Measurements from ENCODE around the gene PCDHA10.
"Not testable (repeated sequence)": the region's sequence is repeated elsewhere in the genome, so short reads cannot be mapped to it uniquely, and the experiment has no call there.

The PCDHA10 gene

GRCh38 chr5:140842798-140843733, 12.6 kb upstream of the PCDHA10 start:
- no peak for DNase-seq

DNA sequence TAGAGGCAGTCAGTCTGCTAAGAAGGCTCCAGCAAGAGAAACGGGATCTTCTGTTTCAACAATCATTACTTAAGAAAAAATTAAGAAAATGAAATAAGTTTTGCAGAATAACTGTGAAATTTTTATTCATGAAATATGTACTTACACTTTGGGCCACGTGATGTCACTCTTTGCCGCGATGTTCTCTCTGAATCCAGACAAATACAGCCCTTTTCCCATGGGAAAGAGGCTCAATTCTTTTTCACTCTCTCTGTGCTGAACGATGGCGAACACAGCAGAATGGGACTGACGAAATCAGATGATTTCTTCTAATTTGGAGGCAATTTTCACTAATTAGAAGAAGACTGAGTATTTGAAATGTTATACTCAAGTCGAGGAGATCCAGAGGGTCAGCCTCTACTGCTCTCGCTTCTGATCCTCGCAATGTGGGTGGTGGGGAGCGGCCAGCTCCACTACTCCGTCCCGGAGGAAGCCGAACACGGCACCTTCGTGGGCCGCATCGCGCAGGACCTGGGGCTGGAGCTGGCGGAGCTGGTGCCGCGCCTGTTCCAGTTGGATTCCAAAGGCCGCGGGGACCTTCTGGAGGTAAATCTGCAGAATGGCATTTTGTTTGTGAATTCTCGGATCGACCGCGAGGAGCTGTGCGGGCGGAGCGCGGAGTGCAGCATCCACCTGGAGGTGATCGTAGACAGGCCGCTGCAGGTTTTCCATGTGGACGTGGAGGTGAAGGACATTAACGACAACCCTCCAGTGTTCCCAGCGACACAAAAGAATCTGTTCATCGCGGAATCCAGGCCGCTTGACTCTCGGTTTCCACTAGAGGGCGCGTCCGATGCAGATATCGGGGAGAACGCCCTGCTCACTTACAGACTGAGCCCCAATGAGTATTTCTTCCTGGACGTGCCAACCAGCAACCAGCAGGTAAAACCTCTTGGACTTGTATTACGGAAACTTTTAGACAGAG, 7.3 kb upstream of the PCDHA10 start, which contains the start of gene PCDHA9:
Gene PCDHA9, plus strand, starts transcription at position 244 of the 964 bp plus-strand sequence. Its CDS starts 114 bp downstream, at position 358.
- not testable (repeated sequence) for DNase-seq

- not testable (repeated sequence) for DNase-seq
Measured at GRCh38 chr5:140849831-140850634, 5.7 kb upstream of the PCDHA10 start.

DNA sequence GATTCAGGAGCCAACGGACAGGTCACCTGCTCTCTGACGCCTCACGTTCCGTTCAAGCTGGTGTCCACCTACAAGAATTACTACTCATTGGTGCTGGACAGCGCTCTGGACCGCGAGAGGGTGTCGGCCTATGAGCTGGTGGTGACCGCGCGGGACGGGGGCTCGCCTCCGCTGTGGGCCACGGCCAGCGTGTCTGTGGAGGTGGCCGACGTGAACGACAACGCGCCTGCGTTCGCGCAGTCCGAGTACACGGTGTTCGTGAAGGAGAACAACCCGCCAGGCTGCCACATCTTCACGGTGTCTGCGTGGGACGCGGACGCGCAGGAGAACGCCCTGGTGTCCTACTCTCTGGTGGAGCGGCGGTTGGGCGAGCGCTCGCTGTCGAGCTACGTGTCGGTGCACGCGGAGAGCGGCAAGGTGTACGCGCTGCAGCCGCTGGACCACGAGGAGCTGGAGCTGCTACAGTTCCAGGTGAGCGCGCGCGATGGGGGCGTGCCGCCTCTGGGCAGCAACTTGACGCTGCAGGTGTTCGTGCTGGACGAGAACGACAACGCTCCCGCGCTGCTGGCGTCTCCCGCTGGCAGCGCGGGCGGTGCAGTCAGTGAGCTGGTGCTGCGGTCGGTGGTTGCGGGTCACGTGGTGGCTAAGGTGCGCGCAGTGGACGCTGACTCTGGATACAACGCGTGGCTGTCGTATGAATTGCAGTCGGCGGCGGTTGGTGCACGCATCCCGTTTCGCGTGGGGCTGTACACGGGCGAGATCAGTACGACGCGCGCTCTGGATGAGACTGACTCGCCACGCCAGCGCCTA, 1.7 kb downstream of the PCDHA10 start:
- DNase-seq: no peak

DNA sequence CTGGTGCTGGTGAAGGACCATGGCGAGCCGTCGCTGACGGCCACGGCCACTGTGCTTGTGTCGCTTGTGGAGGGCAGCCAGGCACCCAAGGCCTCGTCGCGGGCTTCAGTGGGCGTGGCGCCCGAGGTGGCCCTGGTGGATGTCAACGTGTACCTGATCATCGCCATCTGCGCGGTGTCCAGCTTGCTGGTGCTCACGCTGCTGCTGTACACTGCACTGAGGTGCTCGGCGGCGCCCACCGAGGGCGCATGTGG, 2.2 kb downstream of the PCDHA10 start:
- DNase-seq: no peak

- DNase-seq: no peak
Measured at GRCh38 chr5:140862441-140863295, 7.0 kb downstream of the PCDHA10 start.

DNA sequence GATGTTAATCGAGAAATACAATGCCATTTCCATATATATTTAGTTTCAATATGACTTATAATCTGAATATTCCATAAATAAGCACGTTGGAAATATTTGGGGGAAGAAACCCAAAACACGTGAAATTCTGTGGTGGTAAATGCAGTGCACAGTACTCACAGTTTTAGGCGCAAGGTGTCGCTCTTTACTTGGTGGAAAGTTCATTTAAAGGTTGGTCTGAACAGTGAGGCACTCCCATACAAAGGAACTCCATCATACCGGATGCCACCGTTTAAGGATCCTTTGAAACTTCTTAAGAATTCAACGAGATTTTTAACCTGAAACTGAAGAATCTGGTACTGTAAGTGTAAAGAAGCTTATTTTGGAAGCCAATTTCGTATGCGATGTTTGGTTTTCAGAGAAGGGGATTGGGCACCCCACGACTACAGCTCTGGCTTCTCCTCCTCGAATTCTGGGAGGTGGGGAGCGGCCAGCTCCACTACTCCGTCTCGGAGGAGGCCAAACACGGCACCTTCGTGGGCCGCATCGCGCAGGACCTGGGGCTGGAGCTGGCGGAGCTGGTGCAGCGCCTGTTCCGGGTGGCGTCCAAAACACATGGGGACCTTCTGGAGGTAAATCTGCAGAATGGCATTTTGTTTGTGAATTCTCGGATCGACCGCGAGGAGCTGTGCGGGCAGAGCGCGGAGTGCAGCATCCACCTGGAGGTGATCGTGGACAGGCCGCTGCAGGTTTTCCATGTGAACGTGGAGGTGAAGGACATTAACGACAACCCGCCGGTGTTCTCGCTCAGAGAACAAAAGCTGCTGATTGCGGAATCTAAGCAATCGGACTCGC, 13.2 kb downstream of the PCDHA10 start, which contains the start of gene PCDHA11:
Gene PCDHA11, plus strand, starts transcription at position 237 of the 834 bp plus-strand sequence. Its CDS starts 147 bp downstream, at position 384.
- DNase-seq: no peak

DNA sequence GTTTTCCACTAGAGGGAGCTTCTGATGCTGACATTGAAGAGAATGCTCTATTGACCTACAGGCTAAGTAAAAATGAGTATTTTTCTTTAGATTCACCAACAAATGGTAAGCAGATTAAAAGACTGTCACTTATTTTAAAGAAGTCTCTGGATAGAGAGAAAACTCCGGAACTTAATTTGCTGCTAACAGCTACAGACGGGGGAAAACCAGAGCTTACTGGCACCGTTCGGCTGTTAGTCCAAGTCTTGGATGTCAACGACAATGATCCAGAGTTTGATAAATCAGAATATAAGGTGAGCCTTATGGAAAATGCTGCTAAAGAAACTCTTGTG, 13.8 kb downstream of the PCDHA10 start:
- DNase-seq: no peak

DNA sequence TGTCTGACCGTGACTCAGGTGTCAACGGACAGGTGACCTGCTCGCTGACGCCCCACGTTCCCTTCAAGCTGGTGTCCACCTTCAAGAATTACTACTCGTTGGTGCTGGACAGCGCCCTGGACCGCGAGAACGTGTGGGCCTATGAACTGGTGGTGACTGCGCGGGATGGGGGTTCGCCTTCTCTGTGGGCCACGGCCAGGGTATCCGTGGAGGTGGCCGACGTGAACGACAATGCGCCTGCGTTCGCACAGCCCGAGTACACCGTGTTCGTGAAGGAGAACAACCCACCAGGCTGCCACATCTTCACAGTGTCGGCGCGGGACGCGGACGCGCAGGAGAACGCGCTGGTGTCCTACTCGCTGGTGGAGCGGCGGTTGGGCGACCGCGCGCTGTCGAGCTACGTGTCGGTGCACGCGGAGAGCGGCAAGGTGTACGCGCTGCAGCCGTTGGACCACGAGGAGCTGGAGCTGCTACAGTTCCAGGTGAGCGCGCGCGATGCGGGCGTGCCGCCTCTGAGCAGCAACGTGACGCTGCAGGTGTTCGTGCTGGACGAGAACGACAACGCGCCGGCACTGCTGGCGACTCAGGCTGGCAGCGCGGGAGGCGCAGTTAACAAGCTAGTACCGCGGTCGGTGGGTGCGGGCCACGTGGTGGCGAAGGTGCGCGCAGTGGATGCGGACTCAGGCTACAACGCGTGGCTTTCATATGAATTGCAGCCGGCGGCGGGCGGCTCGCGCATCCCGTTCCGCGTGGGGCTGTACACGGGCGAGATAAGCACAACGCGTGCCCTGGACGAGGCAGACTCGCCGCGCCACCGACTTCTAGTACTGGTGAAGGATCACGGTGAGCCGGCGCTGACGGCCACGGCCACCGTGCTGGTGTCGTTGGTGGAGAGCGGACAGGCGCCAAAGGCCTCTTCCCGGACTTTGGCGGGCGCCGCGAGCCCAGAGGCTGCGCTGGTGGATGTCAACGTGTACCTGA, 14.8 kb downstream of the PCDHA10 start:
- DNase-seq: no peak

GRCh38 chr5:140875085-140876065, 19.7 kb downstream of the PCDHA10 start, which contains the start of gene PCDHA12:
PCDHA12 (plus strand) TSS chr5:140875308; CDS start chr5:140875473, 165 bp downstream.
- no peak for DNase-seq

GRCh38 chr5:140876541-140877261, 21.0 kb downstream of the PCDHA10 start:
- not testable (repeated sequence) for DNase-seq

- DNase-seq: no peak
Measured at GRCh38 chr5:140877262-140877581, 21.5 kb downstream of the PCDHA10 start.

- no peak for DNase-seq
Measured at GRCh38 chr5:140881889-140882590, 26.3 kb downstream of the PCDHA10 start, which contains the start of gene PCDHA13. PCDHA13 (plus strand) TSS chr5:140882124; CDS start chr5:140882269, 145 bp downstream.

- no peak for DNase-seq
Measured at GRCh38 chr5:140882591-140882899, 26.8 kb downstream of the PCDHA10 start.

- DNase-seq: no peak
Measured at GRCh38 chr5:140883373-140883772, 27.7 kb downstream of the PCDHA10 start.
